ENCODE data around the gene DDX6. TPM values are rescaled to one million over a fixed set of nuclear protein-coding genes. Genes with fewer than 3 reads are reported as not detected.
"Not testable (repeated sequence)": the region's sequence is repeated elsewhere in the genome, so short reads cannot be mapped to it uniquely, and the experiment has no call there.

Gene DDX6
- total RNA-seq, 3 donors from 2014 or later (not counting 1 experiment from before 2014, with no cell fraction given) = 350 to 369 (median 364) TPM

DNA sequence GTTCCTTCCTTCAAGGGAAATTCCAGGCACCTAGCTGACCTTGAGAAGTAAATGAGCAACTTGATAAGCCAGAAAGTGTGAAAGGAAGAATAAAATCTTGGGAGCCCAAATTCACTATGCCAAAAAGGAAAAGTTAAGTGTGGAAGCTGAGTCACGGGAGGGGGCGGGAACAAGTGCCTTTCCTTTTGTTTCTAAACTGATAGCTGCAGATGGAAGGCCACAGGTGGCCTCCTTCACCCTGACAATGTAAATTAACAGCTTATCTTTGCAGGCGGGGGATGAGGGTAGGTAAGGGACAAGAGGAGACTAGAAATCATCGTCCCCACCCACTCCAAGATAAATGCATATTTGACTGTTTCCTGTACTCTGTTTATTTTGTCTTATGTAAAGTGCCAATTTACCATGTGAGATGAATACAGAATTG is 75.1 kb downstream of the DDX6 start:
- Histone ChIP-seq H3K27me3 (ENCODE audit: control insufficient read depth, insufficient read depth, low read length) (no peaks in the 10 kb centered on the region), H3K4me3 (ENCODE audit: low read length) (no peak overlapping the region), H3K36me3 (ENCODE audit: control insufficient read depth, insufficient read depth, low read length) (no peaks in the 10 kb centered on the region), H3K4me1 (ENCODE audit: control insufficient read depth, insufficient read depth, low read length) (peaks cover 3% of the 10 kb centered on the region), H3K9me3 (ENCODE audit: control insufficient read depth, insufficient read depth, low read length) (no peaks in the 10 kb centered on the region), H3K27ac (ENCODE audit: low read length) (no peak overlapping the region)
- Mint-ChIP-seq H3K36me3 (no peaks in the 10 kb centered on the region), H3K4me1 (no peaks in the 10 kb centered on the region), H3K4me3 (no peak overlapping the region), H3K27me3 (ENCODE audit: low read depth in 2 of 2) (peaks cover 18 to 26% of the 10 kb centered on the region in 2 donors), H3K27ac (no peak overlapping the region), H3K9me3 (no peaks in the 10 kb centered on the region)
- intact Hi-C loops (cut with micrococcal nuclease) = no loop called here
- 100% methylated on average over 1 of the region's 4 CpGs for WGBS (ENCODE audit: insufficient coverage)
- no peak for ATAC-seq
- TF ChIP-seq, protein P1, sequence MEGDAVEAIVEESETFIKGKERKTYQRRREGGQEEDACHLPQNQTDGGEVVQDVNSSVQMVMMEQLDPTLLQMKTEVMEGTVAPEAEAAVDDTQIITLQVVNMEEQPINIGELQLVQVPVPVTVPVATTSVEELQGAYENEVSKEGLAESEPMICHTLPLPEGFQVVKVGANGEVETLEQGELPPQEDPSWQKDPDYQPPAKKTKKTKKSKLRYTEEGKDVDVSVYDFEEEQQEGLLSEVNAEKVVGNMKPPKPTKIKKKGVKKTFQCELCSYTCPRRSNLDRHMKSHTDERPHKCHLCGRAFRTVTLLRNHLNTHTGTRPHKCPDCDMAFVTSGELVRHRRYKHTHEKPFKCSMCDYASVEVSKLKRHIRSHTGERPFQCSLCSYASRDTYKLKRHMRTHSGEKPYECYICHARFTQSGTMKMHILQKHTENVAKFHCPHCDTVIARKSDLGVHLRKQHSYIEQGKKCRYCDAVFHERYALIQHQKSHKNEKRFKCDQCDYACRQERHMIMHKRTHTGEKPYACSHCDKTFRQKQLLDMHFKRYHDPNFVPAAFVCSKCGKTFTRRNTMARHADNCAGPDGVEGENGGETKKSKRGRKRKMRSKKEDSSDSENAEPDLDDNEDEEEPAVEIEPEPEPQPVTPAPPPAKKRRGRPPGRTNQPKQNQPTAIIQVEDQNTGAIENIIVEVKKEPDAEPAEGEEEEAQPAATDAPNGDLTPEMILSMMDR (IDR thresholded peaks at IDR 0.05) = no peak
- no peak for DNase-seq

DNA sequence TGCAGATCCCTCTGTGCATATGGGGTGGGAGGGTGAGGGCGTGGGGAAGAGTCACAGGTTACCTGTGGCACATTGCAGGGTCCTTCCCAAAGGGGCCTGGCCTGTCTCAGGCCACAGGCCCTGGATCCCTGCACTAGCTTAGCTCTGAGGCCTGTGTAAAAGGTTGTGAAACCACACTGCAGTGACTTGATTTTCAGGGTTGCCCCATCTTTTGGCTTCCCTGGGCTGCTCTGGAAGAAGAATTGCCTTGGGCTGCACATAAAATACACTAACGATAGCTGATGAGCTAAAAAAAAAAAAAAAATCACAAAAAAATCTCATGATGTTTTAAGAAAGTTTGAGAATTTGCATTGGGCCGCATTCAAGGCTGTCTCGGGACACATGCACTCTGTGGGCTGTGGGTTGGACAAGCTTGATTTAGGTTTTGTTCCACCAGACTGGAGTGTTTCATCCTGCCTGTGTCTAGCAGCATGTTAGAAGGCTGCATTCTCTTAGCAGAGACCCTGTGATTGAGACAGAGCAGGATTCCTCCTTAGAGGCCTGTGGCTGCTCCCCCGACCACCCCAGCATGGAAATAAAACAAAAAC is 75.6 kb downstream of the DDX6 start:
- Histone ChIP-seq H3K9me3 (ENCODE audit: control insufficient read depth, insufficient read depth, low read length) (no peaks in the 10 kb centered on the region), H3K27ac (ENCODE audit: low read length) (no peak overlapping the region), H3K36me3 (ENCODE audit: control insufficient read depth, insufficient read depth, low read length) (no peaks in the 10 kb centered on the region), H3K4me1 (ENCODE audit: control insufficient read depth, insufficient read depth, low read length) (peaks cover 3% of the 10 kb centered on the region), H3K4me3 (ENCODE audit: low read length) (no peak overlapping the region), H3K27me3 (ENCODE audit: control insufficient read depth, insufficient read depth, low read length) (no peaks in the 10 kb centered on the region)
- intact Hi-C loops (cut with micrococcal nuclease) = no loop called here
- DNase-seq (no peak), ATAC-seq (no peak)
- Mint-ChIP-seq H3K4me3 (no peak overlapping the region), H3K9me3 (no peaks in the 10 kb centered on the region), H3K27ac (no peak overlapping the region), H3K27me3 (ENCODE audit: low read depth in 2 of 2) (peaks cover 16 to 21% of the 10 kb centered on the region in 2 donors), H3K36me3 (no peaks in the 10 kb centered on the region), H3K4me1 (no peaks in the 10 kb centered on the region)
- TF ChIP-seq, protein P1 (IDR thresholded peaks at IDR 0.05) = no peak
- 72% methylated on average over 5 of the region's 5 CpGs for WGBS (ENCODE audit: insufficient coverage)

DNA sequence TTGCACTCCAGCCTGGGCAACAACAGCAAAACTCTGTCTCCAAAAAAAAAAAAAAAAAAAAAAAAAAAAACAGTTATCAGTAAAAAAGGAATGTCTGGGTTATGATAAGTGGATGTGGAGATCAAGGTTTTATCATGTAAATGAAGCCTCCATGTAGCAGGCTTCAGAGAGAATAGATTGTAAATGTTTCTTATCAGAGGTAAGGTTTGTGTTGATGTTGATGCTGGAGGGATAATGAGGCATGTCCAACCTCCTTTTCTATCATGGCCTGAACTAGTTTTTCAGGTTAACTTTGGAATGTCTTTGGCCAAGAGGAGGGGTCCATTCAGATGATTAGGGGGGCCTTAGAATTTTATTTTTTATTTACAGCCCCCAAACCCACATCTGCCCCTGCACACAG is 76.1 kb downstream of the DDX6 start:
- no peak for DNase-seq
- Histone ChIP-seq H3K4me3 (ENCODE audit: low read length) (no peak overlapping the region), H3K36me3 (ENCODE audit: control insufficient read depth, insufficient read depth, low read length) (no peaks in the 10 kb centered on the region), H3K9me3 (ENCODE audit: control insufficient read depth, insufficient read depth, low read length) (no peaks in the 10 kb centered on the region), H3K27ac (ENCODE audit: low read length) (no peak overlapping the region), H3K4me1 (ENCODE audit: control insufficient read depth, insufficient read depth, low read length) (peaks cover 3% of the 10 kb centered on the region), H3K27me3 (ENCODE audit: control insufficient read depth, insufficient read depth, low read length) (no peaks in the 10 kb centered on the region)
- Mint-ChIP-seq H3K27me3 (ENCODE audit: low read depth in 2 of 2) (peaks cover 11 to 17% of the 10 kb centered on the region in 2 donors), H3K36me3 (no peaks in the 10 kb centered on the region), H3K4me3 (no peak overlapping the region), H3K9me3 (no peaks in the 10 kb centered on the region), H3K27ac (no peak overlapping the region), H3K4me1 (no peaks in the 10 kb centered on the region)
- intact Hi-C loops (cut with micrococcal nuclease) = no loop called here
- ATAC-seq = no peak
- TF ChIP-seq, protein P1 (IDR thresholded peaks at IDR 0.05) = no peak

DNA sequence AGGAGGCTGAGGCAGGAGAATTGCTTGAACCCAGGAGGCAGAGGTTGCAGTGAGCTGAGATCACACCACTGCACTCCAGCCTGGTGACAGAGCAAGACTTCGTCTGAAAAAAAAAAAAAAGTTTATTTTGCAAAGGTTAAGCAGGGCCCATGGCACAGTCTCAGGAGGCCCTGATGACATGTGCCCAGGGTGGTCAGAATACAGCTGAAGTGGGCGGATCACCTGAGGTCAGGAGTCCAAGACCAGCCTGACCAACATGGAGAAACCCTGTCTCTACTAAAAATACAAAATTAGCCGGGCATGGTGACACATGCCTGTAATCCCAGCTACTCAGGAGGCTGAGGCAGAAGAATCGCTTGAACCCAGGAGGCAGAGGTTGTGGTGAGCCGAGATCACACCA is 76.5 kb downstream of the DDX6 start:
- H3K9me3 Mint-ChIP-seq; H3K36me3 ChIP-seq (ENCODE audit: control insufficient read depth, insufficient read depth, low read length); H3K27me3 ChIP-seq (ENCODE audit: control insufficient read depth, insufficient read depth, low read length); H3K4me3 Mint-ChIP-seq; DNase-seq; H3K4me3 ChIP-seq (ENCODE audit: low read length); ATAC-seq; H3K4me1 ChIP-seq (ENCODE audit: control insufficient read depth, insufficient read depth, low read length); H3K4me1 Mint-ChIP-seq; H3K9me3 ChIP-seq (ENCODE audit: control insufficient read depth, insufficient read depth, low read length); H3K36me3 Mint-ChIP-seq; H3K27ac ChIP-seq (ENCODE audit: low read length); intact Hi-C loops (cut with micrococcal nuclease); H3K27ac Mint-ChIP-seq: not testable (repeated sequence)
- H3K27me3 Mint-ChIP-seq (ENCODE audit: low read depth in 2 of 2) = peaks cover 7 to 13% of the 10 kb centered on the region in 2 donors
- 91% methylated on average over 2 of the region's 5 CpGs for WGBS (ENCODE audit: insufficient coverage)
